OCI-LY7 (cell line): ENCODE measurements around the gene TMEM161A.

Experiments
- EZH2phosphoT487 ChIP-seq: fragments of 200-600 bp; sonication (generic); IDR thresholded peaks from 2 replicates; pipeline ENCODE4 v1.6.1; 2018; ENCODE audit warnings: low read depth, borderline replicate concordance, mild to moderate bottlenecking, mixed run types, antibody characterized with exemption, low read length, moderate library complexity, mixed read lengths
- TF ChIP-seq, protein P1 (sequence below): fragments of 200-600 bp; sonication (generic); conservative IDR thresholded peaks from 2 replicates; pipeline ENCODE4 v1.5.1; 2014; ENCODE audit warnings: mild to moderate bottlenecking, antibody characterized with exemption, low read length, moderate library complexity, mixed read lengths

DNA sequence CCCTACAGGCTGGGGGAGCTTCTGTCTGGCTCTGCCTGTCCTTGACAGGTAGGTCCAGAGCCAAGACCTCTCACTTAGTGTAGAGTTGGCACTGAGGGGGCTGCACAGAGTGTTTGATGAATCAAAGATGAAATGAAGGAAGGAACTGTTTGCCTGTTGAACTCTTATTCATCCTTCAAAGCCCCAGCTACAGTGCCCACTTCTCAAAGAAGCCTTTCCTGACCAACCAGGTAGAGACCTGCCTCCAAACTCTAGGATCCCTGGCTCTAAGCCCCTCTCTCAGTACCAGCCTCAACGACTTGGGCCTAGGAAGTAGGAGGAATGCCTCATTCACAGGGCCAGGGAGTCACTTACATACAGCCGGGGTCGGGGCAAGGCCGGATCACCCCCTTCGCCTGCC is 9.1 kb upstream of the TMEM161A start:
- TF ChIP-seq, protein P1, sequence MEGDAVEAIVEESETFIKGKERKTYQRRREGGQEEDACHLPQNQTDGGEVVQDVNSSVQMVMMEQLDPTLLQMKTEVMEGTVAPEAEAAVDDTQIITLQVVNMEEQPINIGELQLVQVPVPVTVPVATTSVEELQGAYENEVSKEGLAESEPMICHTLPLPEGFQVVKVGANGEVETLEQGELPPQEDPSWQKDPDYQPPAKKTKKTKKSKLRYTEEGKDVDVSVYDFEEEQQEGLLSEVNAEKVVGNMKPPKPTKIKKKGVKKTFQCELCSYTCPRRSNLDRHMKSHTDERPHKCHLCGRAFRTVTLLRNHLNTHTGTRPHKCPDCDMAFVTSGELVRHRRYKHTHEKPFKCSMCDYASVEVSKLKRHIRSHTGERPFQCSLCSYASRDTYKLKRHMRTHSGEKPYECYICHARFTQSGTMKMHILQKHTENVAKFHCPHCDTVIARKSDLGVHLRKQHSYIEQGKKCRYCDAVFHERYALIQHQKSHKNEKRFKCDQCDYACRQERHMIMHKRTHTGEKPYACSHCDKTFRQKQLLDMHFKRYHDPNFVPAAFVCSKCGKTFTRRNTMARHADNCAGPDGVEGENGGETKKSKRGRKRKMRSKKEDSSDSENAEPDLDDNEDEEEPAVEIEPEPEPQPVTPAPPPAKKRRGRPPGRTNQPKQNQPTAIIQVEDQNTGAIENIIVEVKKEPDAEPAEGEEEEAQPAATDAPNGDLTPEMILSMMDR = no peak
- no peak for TF ChIP-seq EZH2phosphoT487
